Caco-2 (cell line): ENCODE measurements around the gene TEAD2. TPM values are rescaled to one million over a fixed set of nuclear protein-coding genes. Genes with fewer than 3 reads are reported as not detected.
A peak's percentile ranks its signal among the peaks of the same experiment; 100 is the strongest.

Source experiments
- BruUV-seq: library from RNA; stranded (reverse); fragments of 400-500 nt; replicated peaks from 2 replicates; lab custom pipeline; 2021; lab: Mats Ljungman, UMichigan
- CTCF ChIA-PET: fragments of 300-600 bp; sonication (Branson Sonifier 250); formaldehyde crosslinking; loops from one replicate; lab custom pipeline; 2022; ENCODE audit warnings: antibody characterized with exemption; lab: Charles Lee
- POLR2A ChIA-PET: fragments of 300-600 bp; sonication (Branson Sonifier 250); formaldehyde crosslinking; loops from one replicate; lab custom pipeline; 2022; ENCODE audit warnings: antibody characterized with exemption; lab: Charles Lee
- DNase-seq, 2 experiments: peaks; one replicate each; pipeline versions ENCODE4 v3.0.0 to v3.0.0-alpha.2; 2020 to 2022
- H3K27me3 ChIP-seq: replicated peaks from 2 replicates; pipeline ENCODE4 v1.6.0; 2011; ENCODE audit warnings: low read length; ENCODE audit not compliant: control insufficient read depth, insufficient read depth
- H3K36me3 ChIP-seq: 2 replicates; pipeline ENCODE4 v1.5.1; 2011; ENCODE audit warnings: low read length; ENCODE audit not compliant: control insufficient read depth, insufficient read depth
- H3K4me1 ChIP-seq: fragments of 250-450 bp; sonication (Bioruptor Pico); 2 replicates; pipeline ENCODE4 v1.5.1; 2020; ENCODE audit warnings: mild to moderate bottlenecking
- H3K4me3 ChIP-seq: 2 replicates; pipeline ENCODE4 v1.5.1; 2011; ENCODE audit warnings: low read depth, mild to moderate bottlenecking, control low read depth, low read length
- H3K9me3 ChIP-seq: fragments of 250-450 bp; sonication (Bioruptor Pico); 2 replicates; pipeline ENCODE4 v1.5.1; 2020; ENCODE audit warnings: mild to moderate bottlenecking, moderate library complexity
- H3K27ac Mint-ChIP-seq: one replicate; pipeline ENCODE4 v1.8.0; 2022; ENCODE audit warnings: mixed read lengths; ENCODE audit not compliant: unreplicated experiment
- H3K27me3 Mint-ChIP-seq: one replicate; pipeline ENCODE4 v1.8.0; 2022; ENCODE audit warnings: mixed read lengths; ENCODE audit not compliant: insufficient read depth, unreplicated experiment
- H3K36me3 Mint-ChIP-seq: one replicate; pipeline ENCODE4 v1.8.0; 2022; ENCODE audit warnings: mild to moderate bottlenecking, mixed read lengths; ENCODE audit not compliant: insufficient read depth, unreplicated experiment
- H3K4me1 Mint-ChIP-seq: one replicate; pipeline ENCODE4 v1.8.0; 2022; ENCODE audit warnings: low read depth, mixed read lengths; ENCODE audit not compliant: unreplicated experiment
- H3K4me3 Mint-ChIP-seq: one replicate; pipeline ENCODE4 v1.8.0; 2022; ENCODE audit warnings: mild to moderate bottlenecking, moderate library complexity, mixed read lengths; ENCODE audit not compliant: unreplicated experiment
- H3K9me3 Mint-ChIP-seq: one replicate; pipeline ENCODE4 v1.8.0; 2022; ENCODE audit warnings: mixed read lengths; ENCODE audit not compliant: unreplicated experiment
- CTCF ChIP-seq, 2 experiments: fragments of 200-600 bp in 1 of 2; IDR thresholded peaks; 1 replicate in 1 of 2; 2 replicates in 1 of 2; pipeline versions ENCODE4 v1.5.1 to v1.8.0; 2011 to 2022; ENCODE audit warnings: antibody characterized with exemption in 1 of 2, control low read depth in 1 of 2, inconsistent platforms in 1 of 2, low read depth in 1 of 2, low read length in 1 of 2, mild to moderate bottlenecking in 1 of 2, moderate library complexity in 1 of 2; ENCODE audit not compliant: insufficient read depth in 1 of 2, severe bottlenecking in 1 of 2, unreplicated experiment in 1 of 2
- intact Hi-C: fragments of 100-400 bp; cut with micrococcal nuclease; formaldehyde crosslinking; loops from one replicate; pipeline ENCODE4 v1.10.0; 2022; ENCODE audit not compliant: unreplicated experiment
- total RNA-seq: library from RNA; stranded (reverse); gene quantifications from 2 replicates; pipeline ENCODE4 v1.2.3, GENCODE V29; 2022

TEAD2 gene
- total RNA-seq, 1 experiment from 2014 or later = 8.8 TPM

GRCh38 chr19:49356382-49356781, 5.8 kb downstream of the TEAD2 start:
- Mint-ChIP-seq H3K27me3 (no peaks in the 10 kb centered on the region), H3K4me1 (peaks cover 10% of the 10 kb centered on the region), H3K4me3 (no peak overlapping the region), H3K36me3 (no peaks in the 10 kb centered on the region), H3K9me3 (no peaks in the 10 kb centered on the region), H3K27ac (peak overlapping the region; percentile 8)
- TF ChIP-seq CTCF (IDR thresholded peaks at IDR 0.05; ENCODE audit: insufficient read depth in 1 of 2, low read depth in 1 of 2, low read length in 1 of 2, severe bottlenecking in 1 of 2, unreplicated experiment in 1 of 2) = no peak
- Histone ChIP-seq H3K4me3 (no peak overlapping the region), H3K4me1 (no peaks in the 10 kb centered on the region), H3K9me3 (no peaks in the 10 kb centered on the region), H3K27me3 (no peaks in the 10 kb centered on the region), H3K36me3 (no peaks in the 10 kb centered on the region)
- intact Hi-C loops = no loop called here
- ChIA-PET CTCF (no interaction called here), POLR2A (no interaction called here)
- no peak for DNase-seq
- no TSS peak for BruUV-seq

- no peaks in the 10 kb centered on the region for H3K4me1 ChIP-seq
- DNase-seq = no peak
- TF ChIP-seq CTCF (IDR thresholded peaks at IDR 0.05; ENCODE audit: insufficient read depth in 1 of 2, low read depth in 1 of 2, low read length in 1 of 2, severe bottlenecking in 1 of 2, unreplicated experiment in 1 of 2) = no peak
- ChIA-PET CTCF (no interaction called here), POLR2A (no interaction called here)
- no peak overlapping the region for H3K4me3 ChIP-seq
- Mint-ChIP-seq H3K36me3 (no peaks in the 10 kb centered on the region), H3K4me1 (peaks cover 6% of the 10 kb centered on the region), H3K4me3 (no peak overlapping the region), H3K27ac (no peak overlapping the region), H3K27me3 (no peaks in the 10 kb centered on the region), H3K9me3 (no peaks in the 10 kb centered on the region)
- intact Hi-C loops = no loop called here
- no peaks in the 10 kb centered on the region for H3K27me3 ChIP-seq
- no peaks in the 10 kb centered on the region for H3K36me3 ChIP-seq
- BruUV-seq = no TSS peak
- no peaks in the 10 kb centered on the region for H3K9me3 ChIP-seq
Measured at GRCh38 chr19:49355909-49356353, 6.3 kb downstream of the TEAD2 start.

GRCh38 chr19:49349567-49349966, 12.6 kb downstream of the TEAD2 start:
- TF ChIP-seq CTCF (IDR thresholded peaks at IDR 0.05; ENCODE audit: insufficient read depth in 1 of 2, low read depth in 1 of 2, low read length in 1 of 2, severe bottlenecking in 1 of 2, unreplicated experiment in 1 of 2) = no peak
- ChIA-PET POLR2A (no interaction called here), CTCF (interaction anchor here (0.6 kb wide), 1 partner anchor 50 kb away, joined by 4 read pairs; no protein-coding TSS in a partner anchor)
- H3K27me3 ChIP-seq = no peaks in the 10 kb centered on the region
- H3K9me3 ChIP-seq = no peaks in the 10 kb centered on the region
- H3K9me3 Mint-ChIP-seq = no peaks in the 10 kb centered on the region
- no TSS peak for BruUV-seq
- no peak overlapping the region for H3K4me3 ChIP-seq
- H3K36me3 ChIP-seq = no peaks in the 10 kb centered on the region
- H3K4me1 ChIP-seq = no peaks in the 10 kb centered on the region
- no peaks in the 10 kb centered on the region for H3K4me1 Mint-ChIP-seq
- intact Hi-C loops = no loop called here
- no peaks in the 10 kb centered on the region for H3K27me3 Mint-ChIP-seq
- peaks cover 13% of the 10 kb centered on the region for H3K36me3 Mint-ChIP-seq
- no peak for DNase-seq
- no peak overlapping the region for H3K27ac Mint-ChIP-seq
- H3K4me3 Mint-ChIP-seq = no peak overlapping the region
